ENCODE results near the gene PPARD. TPM values are rescaled to one million over a fixed set of nuclear protein-coding genes. Genes with fewer than 3 reads are reported as not detected.
"Not testable (repeated sequence)": the region's sequence is repeated elsewhere in the genome, so short reads cannot be mapped to it uniquely, and the experiment has no call there.

PPARD gene
- total and polyA plus RNA-seq, 5 experiments from 2014 or later, result 1.9 to 50.6 (median 14.3) TPM

- POLR2A ChIA-PET, result interaction anchor here (0.6 to 26.1 kb wide), 8 partner anchors 20 to 726 kb away, joined by 3 to 766 read pairs (median 5); partner anchors contain the start of genes FANCE, MAPK14 and RPL10A
- H3K27ac Mint-ChIP-seq, result peak overlapping the region; percentile 91 to 100 (median 97)
- peaks cover 5 to 26% (median 12%) of the 10 kb centered on the region in 3 donors for H3K36me3 Mint-ChIP-seq
- peaks cover 40 to 73% (median 62%) of the 10 kb centered on the region in 4 donors for H3K4me1 Mint-ChIP-seq
- peak overlapping the region; percentile 82 to 98 (median 90) for H3K4me3 Mint-ChIP-seq
- no peaks in the 10 kb centered on the region for H3K27me3 Mint-ChIP-seq
- DNase-seq, result peak; percentile 16 to 77 (median 46)
- peak; percentile 26 to 45 for ATAC-seq
- no peaks in the 10 kb centered on the region for H3K9me3 Mint-ChIP-seq
Measured at GRCh38 chr6:35300848-35301247, 41.5 kb upstream of the PPARD start.

GRCh38 chr6:35302604-35303241, 39.6 kb upstream of the PPARD start:
- H3K36me3 Mint-ChIP-seq, result peaks cover 5 to 39% (median 25%) of the 10 kb centered on the region in 3 donors
- H3K4me3 Mint-ChIP-seq, result peak overlapping the region; percentile 85 to 98 (median 93)
- H3K9me3 Mint-ChIP-seq, result no peaks in the 10 kb centered on the region
- peaks cover 45 to 84% (median 75%) of the 10 kb centered on the region in 4 donors for H3K4me1 Mint-ChIP-seq
- POLR2A ChIA-PET, result interaction anchor here (0.7 to 26.1 kb wide), 7 partner anchors 13 to 165 kb away, joined by 3 to 766 read pairs (median 5); partner anchors contain the start of genes FANCE, PPARD and ZNF76
- DNase-seq, result peak; percentile 69 to 91 (median 81)
- H3K27me3 Mint-ChIP-seq, result no peaks in the 10 kb centered on the region
- peak; percentile 81 to 95 for ATAC-seq
- peak overlapping the region; percentile 95 to 100 (median 98) for H3K27ac Mint-ChIP-seq

GRCh38 chr6:35304299-35304698, 38.1 kb upstream of the PPARD start:
- POLR2A ChIA-PET, result interaction anchor here (1.5 to 26.1 kb wide), 2 partner anchors 17 to 145 kb away, joined by 3 to 766 read pairs; no protein-coding TSS in a partner anchor
- Mint-ChIP-seq H3K9me3 (no peaks in the 10 kb centered on the region), H3K36me3 (peaks cover 5 to 48% (median 26%) of the 10 kb centered on the region in 3 donors), H3K27ac (peak overlapping the region; percentile 95 to 100 (median 98)), H3K27me3 (no peaks in the 10 kb centered on the region), H3K4me3 (peak overlapping the region; percentile 85 to 98 (median 93)), H3K4me1 (peaks cover 48 to 89% (median 82%) of the 10 kb centered on the region in 4 donors)
- ATAC-seq, result no peak
- no peak for DNase-seq

GRCh38 chr6:35305117-35305516, 37.2 kb upstream of the PPARD start:
- Mint-ChIP-seq H3K36me3 (peaks cover 5 to 54% (median 28%) of the 10 kb centered on the region in 3 donors), H3K9me3 (no peaks in the 10 kb centered on the region), H3K4me3 (peak overlapping the region in 5 of 10 donors; percentile 10 to 58 (median 34)), H3K27me3 (no peaks in the 10 kb centered on the region), H3K4me1 (peaks cover 50 to 89% (median 82%) of the 10 kb centered on the region in 4 donors), H3K27ac (peak overlapping the region in 5 of 10 donors; percentile 24 to 100 (median 81))
- POLR2A ChIA-PET, result interaction anchor here (0.6 to 26.1 kb wide), 3 partner anchors 16 to 238 kb away, joined by 3 to 766 read pairs (median 3); no protein-coding TSS in a partner anchor
- no peak for DNase-seq
- no peak for ATAC-seq

GRCh38 chr6:35307138-35307537, 35.2 kb upstream of the PPARD start:
- not testable (repeated sequence) for ATAC-seq, H3K27me3 Mint-ChIP-seq, DNase-seq, H3K9me3 Mint-ChIP-seq
- Mint-ChIP-seq H3K36me3 (peaks cover 5 to 58% (median 26%) of the 10 kb centered on the region in 3 donors), H3K4me3 (peak overlapping the region in 8 of 10 donors; percentile 4 to 52 (median 35)), H3K4me1 (peaks cover 54 to 89% (median 84%) of the 10 kb centered on the region in 4 donors), H3K27ac (peak overlapping the region; percentile 61 to 100 (median 84))
- POLR2A ChIA-PET, result interaction anchor here (26.1 kb wide), 1 partner anchor 14 kb away, joined by 766 read pairs; no protein-coding TSS in a partner anchor

- not testable (repeated sequence) for ATAC-seq
- H3K4me3 Mint-ChIP-seq, result peak overlapping the region in 7 of 10 donors; percentile 25 to 88 (median 79)
- peak overlapping the region; percentile 97 to 100 (median 99) for H3K27ac Mint-ChIP-seq
Measured at GRCh38 chr6:35308543-35308942, 33.8 kb upstream of the PPARD start.

GRCh38 chr6:35309611-35310264, 32.6 kb upstream of the PPARD start:
- no peak for ATAC-seq
- Mint-ChIP-seq H3K9me3 (no peaks in the 10 kb centered on the region), H3K36me3 (peaks cover 0 to 60% (median 22%) of the 10 kb centered on the region in 3 donors), H3K27ac (peak overlapping the region; percentile 97 to 100 (median 99)), H3K4me1 (peaks cover 46 to 86% (median 83%) of the 10 kb centered on the region in 4 donors), H3K4me3 (peak overlapping the region; percentile 76 to 90 (median 84)), H3K27me3 (no peaks in the 10 kb centered on the region)
- POLR2A ChIA-PET, result interaction anchor here (0.7 to 26.4 kb wide), 3 partner anchors 6 to 101 kb away, joined by 3 to 766 read pairs (median 766); partner anchors contain the start of gene DEF6
- no peak for DNase-seq

More at GRCh38 chr6:35308543-35308942, 33.8 kb upstream of the PPARD start:
- POLR2A ChIA-PET, result interaction anchor here (26.1 to 26.4 kb wide), 2 partner anchors 5 to 12 kb away, joined by 766 read pairs; partner anchors contain the start of gene DEF6
- not testable (repeated sequence) for H3K9me3 Mint-ChIP-seq, DNase-seq, H3K27me3 Mint-ChIP-seq
- peaks cover 49 to 87% (median 83%) of the 10 kb centered on the region in 4 donors for H3K4me1 Mint-ChIP-seq
- H3K36me3 Mint-ChIP-seq, result peaks cover 5 to 61% (median 26%) of the 10 kb centered on the region in 3 donors

- Mint-ChIP-seq H3K4me3 (peak overlapping the region; percentile 76 to 90 (median 84)), H3K36me3 (peaks cover 0 to 65% (median 24%) of the 10 kb centered on the region in 3 donors), H3K9me3 (no peaks in the 10 kb centered on the region), H3K27me3 (no peaks in the 10 kb centered on the region), H3K27ac (peak overlapping the region; percentile 97 to 100 (median 99)), H3K4me1 (peaks cover 46 to 91% (median 88%) of the 10 kb centered on the region in 4 donors)
- ATAC-seq (peak; percentile 33 to 56), DNase-seq (peak in 1 of 10 donors; percentile 17)
- POLR2A ChIA-PET, result interaction anchor here (0.7 to 26.4 kb wide), 3 partner anchors 7 to 100 kb away, joined by 3 to 766 read pairs (median 766); partner anchors contain the start of gene DEF6
Measured at GRCh38 chr6:35310265-35310831, 32.0 kb upstream of the PPARD start.

- POLR2A ChIA-PET, result interaction anchor here (1.0 to 26.4 kb wide), 8 partner anchors 8 to 157 kb away, joined by 3 to 766 read pairs (median 5); partner anchors contain the start of genes DEF6 and RPL10A
- Mint-ChIP-seq H3K4me1 (peaks cover 46 to 93% (median 90%) of the 10 kb centered on the region in 4 donors), H3K4me3 (peak overlapping the region; percentile 76 to 90 (median 84)), H3K36me3 (peaks cover under 1 to 70% (median 27%) of the 10 kb centered on the region in 3 donors), H3K27me3 (no peaks in the 10 kb centered on the region), H3K27ac (peak overlapping the region; percentile 97 to 100 (median 99)), H3K9me3 (no peaks in the 10 kb centered on the region)
- DNase-seq (peak in 7 of 10 donors; percentile 39 to 68 (median 60)), ATAC-seq (peak; percentile 79 to 92)
Measured at GRCh38 chr6:35311390-35312075, 30.8 kb upstream of the PPARD start.

GRCh38 chr6:35312076-35312800, 30.1 kb upstream of the PPARD start:
- no peaks in the 10 kb centered on the region for H3K27me3 Mint-ChIP-seq
- POLR2A ChIA-PET, result interaction anchor here (0.6 to 26.4 kb wide), 9 partner anchors 9 to 162 kb away, joined by 3 to 766 read pairs (median 4); partner anchors contain the start of genes DEF6 and RPL10A
- ATAC-seq, result peak in 1 of 2 donors; percentile 3

More at GRCh38 chr6:35312076-35312800, 30.1 kb upstream of the PPARD start:
- no peaks in the 10 kb centered on the region for H3K9me3 Mint-ChIP-seq
- H3K4me3 Mint-ChIP-seq, result peak overlapping the region; percentile 76 to 90 (median 84)
- peaks cover 5 to 70% (median 27%) of the 10 kb centered on the region in 3 donors for H3K36me3 Mint-ChIP-seq
- DNase-seq, result no peak
- peaks cover 42 to 93% (median 89%) of the 10 kb centered on the region in 4 donors for H3K4me1 Mint-ChIP-seq
- H3K27ac Mint-ChIP-seq, result peak overlapping the region; percentile 97 to 100 (median 99)

All from naive thymus-derived CD8-positive, alpha-beta T cell (primary cell).